ENCODE measurements around the gene DENND1A.

DENND1A gene

DNA sequence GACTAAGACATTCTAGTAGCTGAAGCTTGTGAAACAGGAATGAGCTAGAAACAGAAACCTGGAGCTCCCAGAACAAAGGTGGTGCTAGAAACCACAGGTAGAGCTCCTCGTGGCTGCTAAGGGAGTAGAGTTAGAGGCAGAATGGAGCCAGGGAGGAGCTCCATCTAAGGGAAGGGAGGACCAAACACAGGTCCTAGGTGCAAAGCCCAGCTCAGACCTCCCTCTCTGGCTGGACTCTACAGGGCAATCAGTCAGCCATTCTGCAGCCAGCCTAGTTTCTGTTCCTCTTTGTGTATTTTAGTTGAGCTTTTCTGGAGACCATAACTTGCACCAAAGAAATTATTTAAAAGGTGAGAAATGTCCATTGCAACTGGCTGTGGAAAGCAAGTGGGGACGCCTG, 503.5 kb downstream of the DENND1A start:
- DNase-seq (ENCODE audit: low spot score) = no peak

DNA sequence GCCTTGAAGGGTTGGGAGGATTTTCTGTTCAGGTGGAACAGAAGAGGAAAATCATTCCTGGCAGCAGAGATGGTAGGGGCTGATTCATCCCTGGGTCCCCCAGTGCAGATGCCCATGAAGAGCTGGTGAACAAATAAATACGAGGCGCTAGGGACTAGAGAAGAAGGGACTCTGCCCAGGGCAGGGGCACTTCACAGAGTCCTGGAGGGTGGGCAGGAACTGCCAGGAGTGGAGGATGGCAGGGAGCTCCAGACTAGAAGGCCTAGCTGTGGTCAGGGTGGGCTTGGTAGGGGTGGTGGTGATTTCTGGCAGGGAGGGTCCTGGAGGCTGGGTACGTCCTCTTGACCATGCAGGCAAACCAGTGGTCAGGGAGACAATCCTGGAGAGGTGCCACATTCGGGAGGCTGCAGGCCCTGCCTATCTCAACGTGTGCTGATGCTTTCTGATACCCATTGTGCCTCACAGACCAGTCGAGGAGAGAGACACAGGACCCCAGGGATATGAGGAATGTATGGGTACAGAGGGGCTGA, 504.0 kb downstream of the DENND1A start:
- DNase-seq (ENCODE audit: low spot score) = no peak

DNA sequence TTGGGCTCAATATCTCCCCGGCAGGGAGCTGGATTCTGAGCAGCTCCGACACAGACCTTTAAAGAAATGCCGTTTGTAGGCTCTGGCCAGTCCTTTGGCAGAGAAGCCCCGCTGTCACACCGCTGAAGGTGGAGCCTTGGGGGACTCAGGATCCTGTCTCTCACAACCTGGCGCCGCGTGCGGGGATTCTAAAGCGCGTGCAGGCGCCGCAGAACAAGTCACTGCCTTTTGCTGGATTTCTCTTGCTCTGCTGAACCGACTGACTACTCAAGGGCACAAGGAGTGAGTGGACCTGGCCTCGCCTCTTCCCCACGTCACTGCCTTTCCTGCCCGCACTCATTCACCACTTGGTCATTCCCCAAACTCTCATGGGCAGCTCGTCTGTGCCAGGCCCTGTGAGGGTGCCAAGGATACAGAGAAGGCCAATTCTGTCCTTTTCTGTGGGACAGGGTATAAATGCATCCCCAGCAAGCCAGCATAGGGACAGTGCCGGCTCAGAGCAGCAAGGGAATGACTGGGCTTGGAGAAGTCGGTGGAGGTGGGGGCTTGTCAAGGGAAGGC, 504.6 kb downstream of the DENND1A start:
- no peak for DNase-seq (ENCODE audit: low spot score)

DNA sequence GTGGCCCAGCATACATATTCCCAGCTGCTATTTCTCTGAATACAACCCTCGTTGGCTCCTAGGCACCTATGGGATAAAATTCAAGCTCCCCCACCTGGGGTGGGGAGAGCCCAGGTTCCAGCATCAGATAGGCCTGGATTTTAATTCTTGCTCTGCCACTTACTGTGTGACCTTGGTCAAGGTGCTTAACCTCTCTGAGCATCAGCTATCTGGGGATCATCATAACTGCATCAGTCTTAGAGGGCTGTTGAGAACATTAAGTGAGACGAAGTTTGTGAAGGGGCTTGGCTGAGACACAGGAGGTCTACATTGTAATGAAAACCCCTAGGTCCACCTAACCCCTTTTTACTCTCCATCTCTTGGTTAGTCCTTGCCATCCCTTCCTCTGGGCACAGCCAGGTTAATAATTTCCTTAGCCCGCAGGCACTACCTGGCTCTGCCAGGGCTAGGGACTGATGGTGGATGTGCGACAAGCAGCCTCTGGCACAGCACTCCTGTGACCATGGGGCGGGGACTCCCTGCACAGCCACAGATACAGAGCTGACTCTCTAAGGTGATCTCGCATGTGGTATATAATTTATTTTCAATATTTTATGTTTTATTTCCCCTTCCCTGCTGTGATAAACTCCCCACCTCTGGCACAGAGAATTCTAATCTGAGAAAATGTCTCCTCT, 505.2 kb downstream of the DENND1A start:
- DNase-seq (ENCODE audit: low spot score) = no peak

DNA sequence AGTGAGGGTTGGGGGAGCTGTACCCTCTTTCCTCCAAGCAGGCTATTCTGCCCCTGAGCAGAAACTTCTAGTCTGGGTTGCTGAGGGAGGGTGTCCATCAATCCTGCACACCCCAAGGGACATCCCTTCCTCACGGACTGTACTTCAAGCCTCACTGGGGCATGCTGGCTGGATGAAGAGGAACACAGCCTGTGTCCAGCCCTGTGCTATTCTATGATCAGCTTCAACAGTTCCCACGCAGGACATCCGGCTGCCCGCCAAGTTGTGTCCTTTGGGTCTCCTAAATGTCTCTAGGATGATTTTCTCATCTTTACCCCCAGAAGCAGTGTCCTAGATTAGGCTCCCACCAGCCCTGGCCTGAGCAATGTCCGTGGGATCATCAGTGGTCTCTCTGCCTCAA, 505.8 kb downstream of the DENND1A start:
- no peak for DNase-seq (ENCODE audit: low spot score)

DNA sequence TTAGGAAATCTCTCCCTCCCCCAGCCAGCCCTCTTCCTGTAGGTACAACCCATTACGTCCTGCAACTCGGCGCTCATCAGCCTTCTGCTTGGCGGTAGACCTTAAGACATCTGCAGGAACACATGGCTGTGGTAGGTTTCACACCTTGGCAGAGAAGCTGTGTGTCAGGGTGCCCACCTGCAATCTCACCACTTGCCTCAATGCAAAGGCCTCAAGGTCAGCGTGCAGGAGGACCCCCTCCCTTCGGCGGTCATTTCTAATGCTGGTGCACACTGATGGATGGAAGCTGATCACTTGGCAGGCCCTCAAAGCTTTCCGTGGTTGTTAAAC, 506.6 kb downstream of the DENND1A start:
- DNase-seq (ENCODE audit: low spot score) = no peak

DNA sequence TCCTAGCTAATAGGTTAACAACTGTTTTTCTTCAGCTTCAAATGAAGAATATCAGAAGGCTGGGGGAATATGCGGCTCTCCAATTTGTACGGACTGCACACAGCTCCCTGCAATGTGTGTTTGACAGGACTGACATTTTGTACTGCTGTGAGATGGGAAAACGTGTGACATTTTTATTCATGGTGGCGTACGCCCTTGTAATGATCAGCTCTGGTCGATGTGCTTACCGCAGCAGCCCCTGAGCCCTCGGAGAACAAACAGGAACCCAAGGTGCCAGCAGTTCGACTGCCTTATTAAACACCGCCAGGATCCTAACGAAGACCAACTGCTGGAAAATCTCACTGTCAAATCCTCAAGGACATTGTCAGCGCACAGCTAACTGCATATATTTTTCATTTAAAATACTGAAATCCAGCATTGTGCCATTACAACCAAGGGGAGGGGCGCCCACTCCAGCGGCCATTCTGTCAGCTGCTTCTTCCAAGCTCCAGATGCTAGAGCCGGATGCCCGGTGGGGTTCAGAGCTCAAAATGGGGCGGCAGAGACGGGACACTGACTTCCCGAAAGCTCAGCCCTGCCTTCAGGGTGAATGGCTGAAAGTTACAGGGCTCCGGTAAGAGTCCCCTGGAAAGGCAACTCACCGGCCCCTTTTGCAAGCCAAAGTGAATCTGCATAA, 507.2 kb downstream of the DENND1A start:
- DNase-seq (ENCODE audit: low spot score) = no peak

DNA sequence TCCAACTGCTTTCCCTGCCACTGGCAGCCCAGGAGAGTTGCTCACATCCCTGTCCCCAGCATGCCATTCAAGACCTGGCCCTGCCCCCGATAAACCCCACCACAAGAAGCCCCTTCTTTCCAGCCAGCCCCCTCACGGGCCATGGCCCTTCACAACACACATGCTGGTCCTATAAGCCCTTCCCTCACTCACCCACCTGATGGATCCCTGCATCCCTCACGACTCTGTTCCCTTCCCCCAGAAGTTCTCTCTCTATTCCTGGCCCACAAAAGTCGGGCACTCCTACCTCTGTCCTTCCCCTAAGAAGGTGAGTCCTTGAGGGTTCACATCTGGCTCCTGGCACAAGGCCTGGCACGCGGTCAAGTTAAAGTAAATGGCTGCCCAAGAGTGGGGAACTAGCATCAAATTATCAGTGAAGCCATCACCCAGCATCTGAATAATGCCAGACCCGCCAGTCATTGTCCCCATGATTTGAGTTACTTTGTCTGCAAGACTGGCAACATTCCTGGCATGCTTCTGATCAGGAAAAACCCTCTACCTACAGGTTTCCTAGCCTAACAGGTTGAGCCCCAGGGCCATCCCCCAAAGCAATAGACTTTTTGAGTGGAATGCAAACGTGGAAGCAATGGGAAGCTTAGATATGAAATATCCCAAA, 508.0 kb downstream of the DENND1A start:
- DNase-seq (ENCODE audit: low spot score) = no peak

DNA sequence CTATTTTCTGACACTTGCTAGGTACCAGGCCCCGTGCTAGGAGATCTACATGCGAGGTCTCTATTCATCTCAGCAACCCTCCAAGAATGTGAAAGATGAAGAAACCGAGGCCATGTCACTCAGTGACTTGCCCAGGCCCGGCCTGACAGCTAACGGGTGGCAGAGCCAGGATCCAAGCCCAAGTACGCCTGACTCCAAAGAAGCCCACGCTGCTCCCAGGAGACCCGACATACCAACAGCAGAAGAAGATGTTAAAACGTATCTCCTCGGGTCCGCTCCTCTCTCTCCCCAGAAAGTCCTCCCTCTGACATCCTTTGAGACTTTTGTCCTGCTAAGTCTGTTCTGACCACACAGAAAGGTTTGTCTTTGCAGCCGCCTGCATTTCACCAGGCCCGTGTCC, 508.7 kb downstream of the DENND1A start:
- no peak for DNase-seq (ENCODE audit: low spot score)

DNA sequence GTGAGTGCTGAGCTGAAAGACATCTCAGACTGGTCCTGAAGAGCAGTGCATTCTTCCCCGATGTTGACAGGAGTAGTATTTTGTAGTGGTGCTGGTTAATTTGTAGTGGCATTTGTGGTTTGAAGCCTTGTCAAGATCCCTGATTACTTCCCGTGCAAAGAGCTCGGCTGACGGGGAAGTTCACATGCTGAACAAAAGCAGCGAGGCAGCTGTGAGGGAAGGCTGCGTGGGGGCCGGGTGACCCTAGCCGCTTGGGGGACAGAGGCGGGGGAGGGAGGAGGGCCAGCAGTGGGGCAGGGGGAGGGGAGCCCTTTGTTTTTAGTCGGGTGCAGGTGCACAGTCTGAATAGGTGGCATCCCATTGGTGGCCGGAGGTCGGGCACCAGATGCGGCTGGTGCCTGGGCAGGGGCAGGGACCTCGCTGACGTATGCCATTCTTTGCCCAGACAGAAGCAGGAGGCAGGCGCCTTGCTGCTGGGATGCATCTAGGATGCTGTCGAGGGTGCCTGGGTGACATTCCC, 509.3 kb downstream of the DENND1A start:
- no peak for DNase-seq (ENCODE audit: low spot score)

DNA sequence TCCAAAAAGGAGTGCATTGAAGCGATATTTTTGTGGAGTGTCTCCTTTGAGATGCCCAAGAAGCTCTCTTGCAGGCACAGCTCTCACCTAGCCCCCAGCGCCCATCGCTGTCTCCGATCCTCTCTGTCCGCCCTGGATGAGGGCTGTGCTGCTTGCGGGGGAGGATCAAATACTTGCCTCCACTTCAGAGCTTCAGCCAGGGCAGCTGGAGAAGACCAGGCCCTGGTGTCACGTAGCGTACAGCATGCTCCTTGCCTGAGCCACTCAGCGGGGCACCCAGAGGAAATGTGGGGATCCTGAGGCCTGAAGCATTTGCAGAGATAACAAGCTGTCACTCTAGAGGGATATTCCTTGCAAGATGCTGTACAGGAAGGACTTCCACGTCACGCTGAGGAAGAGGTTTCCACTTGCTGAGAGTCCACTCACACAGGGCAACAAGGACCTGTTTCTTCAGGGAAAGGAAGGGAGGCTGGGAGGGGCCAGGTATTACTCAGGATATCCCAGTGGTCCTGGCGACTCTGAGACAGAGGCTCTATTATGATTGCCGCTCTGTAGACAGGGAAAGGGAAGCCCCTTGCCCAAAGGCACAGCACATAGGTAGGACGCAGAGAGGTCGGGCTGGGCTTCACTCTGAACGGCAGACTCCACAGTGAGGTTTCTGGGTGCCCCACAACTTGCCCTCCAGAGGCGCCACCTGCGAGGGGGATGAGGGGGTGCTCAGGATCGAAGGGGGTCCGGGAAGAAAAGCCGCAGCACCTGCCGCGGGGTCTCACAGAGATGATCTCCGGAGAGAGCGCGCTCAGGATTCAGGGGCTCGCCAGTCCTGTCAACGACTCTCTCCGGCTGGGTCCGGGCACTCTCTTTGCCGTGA, 510.0 kb downstream of the DENND1A start:
- DNase-seq (ENCODE audit: low spot score) = no peak

DNA sequence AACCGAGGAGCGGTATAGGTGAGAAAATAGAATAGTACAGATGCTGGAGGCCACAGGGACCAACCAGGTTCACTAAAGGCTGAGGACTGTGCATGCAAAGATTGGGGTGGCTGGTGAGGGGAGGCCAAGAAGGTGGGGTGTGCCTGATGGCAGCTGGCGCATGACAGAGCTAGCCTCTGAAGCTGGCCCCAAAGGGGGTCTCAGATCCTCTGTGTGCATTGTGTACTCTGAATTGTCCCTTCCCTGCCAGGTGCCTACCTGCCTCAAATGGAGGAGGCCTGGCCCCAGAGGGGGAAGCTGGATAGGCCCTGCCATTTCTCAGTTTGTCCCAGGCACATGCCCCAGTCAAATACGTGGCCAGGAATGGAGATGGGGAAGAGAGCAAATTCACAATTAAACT, 510.8 kb downstream of the DENND1A start:
- DNase-seq (ENCODE audit: low spot score) = no peak

DNA sequence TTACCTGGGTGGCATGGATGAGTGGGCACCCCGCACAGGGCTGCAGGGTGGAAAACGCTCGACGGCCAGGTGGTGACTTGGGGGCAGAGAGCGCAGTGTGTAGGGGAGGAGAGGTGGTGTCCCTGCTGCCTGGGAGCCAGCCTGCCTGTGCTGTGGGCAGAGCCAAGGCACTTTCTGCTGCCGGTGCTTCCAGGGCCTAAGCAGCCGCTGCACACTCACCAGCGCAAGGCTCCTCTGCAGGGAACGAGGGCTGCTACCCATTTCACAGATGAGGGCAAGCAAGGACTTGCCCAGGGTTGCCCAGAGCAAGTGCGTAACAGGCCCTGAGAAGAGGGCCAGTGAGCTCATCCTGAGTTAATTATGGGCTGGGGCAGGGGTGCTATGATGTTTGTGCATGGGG, 511.4 kb downstream of the DENND1A start:
- no peak for DNase-seq (ENCODE audit: low spot score)

DNA sequence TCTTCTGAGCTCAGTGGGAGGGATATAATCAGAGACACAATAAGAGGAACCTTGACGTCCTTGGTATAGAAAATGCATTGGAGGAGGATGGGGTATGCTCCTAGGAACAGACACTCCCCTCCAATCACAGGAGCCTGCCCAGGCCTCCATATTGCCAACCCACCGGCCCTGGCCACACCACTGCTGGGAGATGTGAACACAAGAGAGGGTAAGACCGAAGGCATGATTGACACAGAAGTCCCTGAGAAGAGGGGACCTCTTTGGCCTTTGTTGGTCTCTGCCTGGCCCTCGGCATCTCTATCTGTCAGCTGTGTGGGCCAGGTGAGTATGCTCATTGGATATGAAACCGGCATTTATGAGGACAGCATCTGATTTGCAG, 511.9 kb downstream of the DENND1A start:
- no peak for DNase-seq (ENCODE audit: low spot score)

DNA sequence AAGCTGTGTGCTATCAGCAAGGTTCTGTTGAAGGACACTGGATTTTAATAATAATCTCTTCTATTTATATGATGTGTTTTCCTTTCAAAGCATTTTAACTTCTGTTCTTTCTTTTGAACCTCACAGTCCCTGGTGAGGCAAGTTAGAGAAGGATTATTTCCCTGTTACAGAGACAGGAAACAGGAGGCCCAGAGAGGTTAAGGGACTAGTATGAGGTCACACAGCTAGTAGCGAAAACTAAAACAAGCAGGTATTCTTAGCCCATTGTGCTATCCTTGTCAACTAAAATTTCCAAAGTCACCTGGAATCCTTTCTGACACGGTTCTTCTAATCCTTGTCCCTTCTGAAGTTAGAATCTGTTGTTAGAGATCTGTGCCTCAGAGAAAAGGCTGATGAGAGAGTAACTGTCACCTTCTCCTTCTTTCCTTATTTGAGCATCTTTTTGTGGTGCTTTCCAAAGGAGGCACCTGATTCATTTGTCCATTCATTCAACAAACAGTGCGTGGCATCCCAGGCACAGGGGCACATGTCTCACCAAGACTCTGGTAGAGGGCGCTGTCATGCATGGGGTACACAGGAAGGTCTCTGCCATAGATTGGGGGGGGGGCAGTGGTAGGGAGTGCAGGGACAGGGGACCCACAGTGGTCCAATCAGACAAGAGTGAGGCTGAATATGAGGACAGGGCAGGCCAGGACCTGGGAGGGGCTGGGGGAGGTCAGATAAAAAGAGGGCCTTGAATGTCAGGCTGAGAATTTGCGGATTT, 512.5 kb downstream of the DENND1A start:
- no peak for DNase-seq (ENCODE audit: low spot score)

DNA sequence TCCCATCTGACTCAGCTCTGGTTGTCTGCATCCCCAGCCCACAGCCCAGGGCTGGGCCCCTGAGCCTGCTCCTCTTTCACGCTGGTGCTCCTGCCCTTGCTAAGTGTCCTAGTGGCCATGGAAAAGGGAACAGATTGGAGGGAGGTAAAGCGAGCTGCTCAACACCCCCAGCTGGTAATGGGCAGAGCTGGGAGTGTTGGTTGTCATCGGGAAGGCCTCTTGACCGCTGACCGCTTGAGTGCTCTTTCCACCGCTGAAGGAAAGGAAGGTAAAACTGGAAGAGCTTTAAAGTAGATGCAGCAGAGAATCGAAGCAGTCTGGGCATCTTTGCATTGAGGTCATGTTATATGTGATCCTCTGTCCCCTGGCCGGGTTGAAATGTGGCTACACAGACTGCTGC, 513.8 kb downstream of the DENND1A start:
- no peak for DNase-seq (ENCODE audit: low spot score)

DNA sequence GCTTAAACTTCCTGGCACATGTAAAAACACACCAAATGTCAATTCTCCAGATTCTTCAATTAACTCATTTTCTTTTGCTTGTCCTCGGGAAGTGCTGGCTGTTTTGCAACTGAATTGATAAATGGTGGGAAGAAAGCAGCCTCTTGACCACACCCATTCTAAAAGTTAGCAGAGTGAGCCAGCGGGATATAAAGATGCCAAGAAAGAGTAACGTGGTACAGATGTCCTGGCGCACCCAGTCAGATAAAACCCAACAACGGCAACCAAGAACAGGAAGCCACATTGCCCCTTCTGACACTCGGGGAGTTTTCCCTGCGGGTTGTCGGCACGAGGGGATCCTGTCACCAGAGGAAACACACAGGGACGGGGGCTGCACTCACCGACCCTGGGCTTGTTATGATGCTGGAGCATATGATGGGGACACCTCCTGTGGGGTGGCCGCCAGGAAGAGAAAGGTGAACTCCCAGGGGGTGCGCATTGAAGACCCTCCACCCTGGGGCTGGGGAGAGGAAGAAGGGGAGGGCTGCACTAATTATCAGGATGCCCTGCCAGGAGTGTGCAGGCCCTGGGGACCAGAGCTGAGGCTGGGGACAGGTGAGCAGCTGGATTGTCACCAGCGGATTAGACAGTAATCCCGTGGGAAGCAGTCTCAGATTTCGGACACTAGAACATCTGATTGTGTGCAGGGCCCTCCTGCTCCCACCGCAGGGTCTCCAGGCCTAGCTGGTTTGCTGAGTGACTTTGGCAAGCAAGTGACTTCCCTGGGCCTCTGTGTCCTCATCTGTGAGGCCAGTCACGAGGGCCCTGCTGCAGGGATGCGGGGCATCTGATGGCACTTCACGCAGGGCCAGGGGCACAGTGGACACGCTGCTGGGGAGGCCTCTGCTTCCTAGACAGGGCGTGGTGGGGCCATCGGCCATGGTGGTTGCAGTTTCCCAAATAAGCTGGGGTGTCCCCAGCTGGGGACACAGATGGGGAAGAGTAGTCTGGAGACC, 514.7 kb downstream of the DENND1A start:
- no peak for DNase-seq (ENCODE audit: low spot score)

DNA sequence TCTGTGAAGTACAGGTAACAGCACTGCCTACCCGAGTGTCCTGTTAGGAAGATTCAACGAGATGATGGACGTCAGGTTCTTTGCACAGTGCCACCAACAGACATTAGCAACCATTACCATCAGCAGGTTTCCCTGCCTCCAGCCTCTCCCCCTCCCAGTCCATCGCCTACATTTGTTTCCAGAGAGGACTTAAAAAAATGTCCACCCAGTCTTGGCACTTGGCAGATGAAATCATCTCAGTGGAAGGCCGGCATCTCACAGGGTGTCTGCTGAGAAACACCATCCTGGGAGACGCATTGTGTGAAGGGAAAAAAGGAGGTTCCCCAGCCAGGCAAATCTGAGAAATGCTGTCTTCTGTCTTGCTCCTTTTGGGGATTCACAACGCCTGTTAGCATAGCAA, 515.7 kb downstream of the DENND1A start:
- DNase-seq (ENCODE audit: low spot score) = no peak

DNA sequence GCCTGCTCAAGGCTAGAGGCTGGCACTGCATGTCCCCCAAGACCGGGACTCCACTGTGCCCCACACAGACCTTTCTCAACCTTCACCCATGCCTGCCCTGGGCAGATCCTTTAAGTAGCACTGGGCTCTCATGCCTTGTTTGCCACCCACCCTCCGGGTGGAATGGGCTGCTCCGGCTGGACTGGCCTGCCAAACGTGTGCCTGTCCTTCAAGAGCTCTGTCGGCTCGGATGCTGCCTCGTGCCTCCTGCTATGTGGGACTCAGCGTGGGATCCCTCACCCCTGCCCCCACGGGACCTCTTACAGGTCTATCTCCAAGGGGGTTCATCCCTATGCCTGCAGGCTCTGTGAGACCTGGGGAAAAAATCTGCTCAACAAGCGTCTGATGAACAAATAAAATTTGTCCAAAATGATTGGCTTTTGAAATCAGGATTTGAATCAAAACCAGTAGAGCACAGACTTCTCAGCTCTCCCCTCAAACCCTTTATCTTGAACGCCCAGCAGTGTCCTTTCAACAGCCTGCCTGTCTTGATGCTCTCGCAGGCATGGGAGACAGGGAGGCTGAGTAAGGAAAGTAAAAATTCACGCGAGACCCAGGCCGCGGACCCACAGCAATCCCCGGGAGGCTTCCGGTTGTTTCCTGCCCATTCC, 517.6 kb downstream of the DENND1A start:
- DNase-seq (ENCODE audit: low spot score) = no peak

All from CD4-positive, alpha-beta T cell treated with Interleukin-6 at 100 ng/mL for 8 hours (primary cell).